ENCODE data around the gene GOLGA8N.

GOLGA8N gene

GRCh38 chr15:32651229-32651837 lies 58.1 kb downstream of the GOLGA8N start:
- peak in 1 of 2 donors; percentile 6 for DNase-seq (ENCODE audit: low read depth in 2 of 2)

- DNase-seq (ENCODE audit: low read depth in 2 of 2): no peak
These were observed 58.9 kb downstream of the GOLGA8N start for GRCh38 chr15:32652178-32652577.

- no peak for DNase-seq (ENCODE audit: low read depth in 2 of 2)
These were observed 62.8 kb downstream of the GOLGA8N start for GRCh38 chr15:32656091-32656490.

GRCh38 chr15:32656496-32656895 lies 63.2 kb downstream of the GOLGA8N start:
- DNase-seq (ENCODE audit: low read depth in 2 of 2): no peak

Measured in stimulated activated CD8-positive, alpha-beta memory T cell treated with anti-CD3 and anti-CD28 coated beads, Interleukin-15, amount 100 ng/mL, for 48 hours (primary cell).